HG02970 (cell line): ENCODE measurements around the gene IGF1R.

Experiments used
- ATAC-seq: cut with Tn5 transposase; IDR thresholded peaks from one replicate; pipeline ENCODE4 v1.9.1; 2021; ENCODE audit warnings: mild to moderate bottlenecking, moderate library complexity, moderate number of reproducible peaks; ENCODE audit not compliant: unreplicated experiment, low FRiP score

IGF1R gene

DNA sequence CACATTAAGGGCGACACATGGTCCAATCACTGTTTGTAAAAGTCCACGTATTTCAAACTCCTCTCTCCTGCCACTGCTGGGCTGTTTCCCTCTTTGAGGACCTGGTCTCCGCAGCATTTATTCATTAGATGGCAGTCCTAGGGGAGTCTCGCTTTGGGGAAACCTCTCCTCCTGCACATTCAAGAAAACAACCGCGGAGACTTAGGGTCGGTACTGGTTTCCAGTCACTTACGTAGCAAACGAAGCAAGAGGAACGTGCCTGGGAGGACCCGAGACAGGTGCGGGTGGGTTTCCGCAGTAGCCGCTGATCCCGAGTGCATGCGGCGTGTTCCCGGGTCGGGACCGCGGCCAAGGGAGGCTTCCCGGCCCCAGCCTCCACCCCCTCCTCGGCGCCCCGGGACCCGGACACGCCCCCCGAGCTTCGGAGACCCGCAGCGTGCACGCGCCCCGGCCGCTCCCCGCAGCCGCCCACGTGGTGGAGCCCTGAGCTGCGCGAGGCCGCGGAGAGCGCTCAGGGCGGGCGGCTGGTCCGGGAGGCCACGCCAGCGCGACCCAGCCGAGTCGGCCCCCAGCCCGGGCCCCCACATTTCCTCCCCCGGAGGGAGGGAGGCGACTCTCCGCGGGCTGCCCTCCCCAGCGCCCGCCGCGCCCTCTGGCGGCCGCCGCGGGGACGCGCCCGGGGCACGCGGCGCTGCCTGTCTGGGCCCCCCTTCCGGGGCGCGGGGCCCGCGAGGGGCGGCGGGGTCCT is 1.1 kb upstream of the IGF1R start:
- no peak for ATAC-seq

DNA sequence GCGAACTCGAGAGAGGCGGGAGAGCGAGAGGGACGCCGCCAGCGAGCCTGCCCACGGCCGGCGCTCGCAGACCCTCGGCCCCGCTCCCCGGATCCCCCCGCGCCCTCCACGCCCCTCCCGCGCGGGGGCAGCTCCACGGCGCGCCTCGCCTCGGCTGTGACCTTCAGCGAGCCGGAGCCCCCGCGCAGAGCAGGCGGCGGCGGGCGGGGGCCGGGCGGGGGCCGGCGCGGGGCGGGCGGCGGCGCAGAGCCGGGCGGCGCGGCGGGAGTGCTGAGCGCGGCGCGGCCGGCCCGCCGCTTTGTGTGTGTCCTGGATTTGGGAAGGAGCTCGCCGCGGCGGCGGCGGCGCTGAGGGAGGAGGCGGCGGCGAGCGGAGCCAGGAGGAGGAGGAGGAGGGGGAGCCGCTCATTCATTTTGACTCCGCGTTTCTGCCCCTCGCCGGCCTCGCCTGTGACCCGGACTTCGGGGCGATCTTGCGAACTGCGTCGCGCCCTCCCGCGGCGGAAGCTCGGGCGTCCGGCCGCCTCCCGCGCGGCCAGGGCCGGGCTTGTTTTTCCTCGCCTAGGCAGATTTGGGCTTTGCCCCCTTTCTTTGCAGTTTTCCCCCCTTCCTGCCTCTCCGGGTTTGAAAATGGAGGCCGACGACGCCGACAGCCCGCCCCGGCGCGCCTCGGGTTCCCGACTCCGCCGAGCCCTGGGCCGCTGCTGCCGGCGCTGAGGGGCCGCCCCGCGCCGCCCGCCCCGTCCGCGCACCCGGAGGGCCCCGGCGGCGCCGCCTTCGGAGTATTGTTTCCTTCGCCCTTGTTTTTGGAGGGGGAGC is 524 bp downstream of the IGF1R start:
- peak; percentile 20 for ATAC-seq

DNA sequence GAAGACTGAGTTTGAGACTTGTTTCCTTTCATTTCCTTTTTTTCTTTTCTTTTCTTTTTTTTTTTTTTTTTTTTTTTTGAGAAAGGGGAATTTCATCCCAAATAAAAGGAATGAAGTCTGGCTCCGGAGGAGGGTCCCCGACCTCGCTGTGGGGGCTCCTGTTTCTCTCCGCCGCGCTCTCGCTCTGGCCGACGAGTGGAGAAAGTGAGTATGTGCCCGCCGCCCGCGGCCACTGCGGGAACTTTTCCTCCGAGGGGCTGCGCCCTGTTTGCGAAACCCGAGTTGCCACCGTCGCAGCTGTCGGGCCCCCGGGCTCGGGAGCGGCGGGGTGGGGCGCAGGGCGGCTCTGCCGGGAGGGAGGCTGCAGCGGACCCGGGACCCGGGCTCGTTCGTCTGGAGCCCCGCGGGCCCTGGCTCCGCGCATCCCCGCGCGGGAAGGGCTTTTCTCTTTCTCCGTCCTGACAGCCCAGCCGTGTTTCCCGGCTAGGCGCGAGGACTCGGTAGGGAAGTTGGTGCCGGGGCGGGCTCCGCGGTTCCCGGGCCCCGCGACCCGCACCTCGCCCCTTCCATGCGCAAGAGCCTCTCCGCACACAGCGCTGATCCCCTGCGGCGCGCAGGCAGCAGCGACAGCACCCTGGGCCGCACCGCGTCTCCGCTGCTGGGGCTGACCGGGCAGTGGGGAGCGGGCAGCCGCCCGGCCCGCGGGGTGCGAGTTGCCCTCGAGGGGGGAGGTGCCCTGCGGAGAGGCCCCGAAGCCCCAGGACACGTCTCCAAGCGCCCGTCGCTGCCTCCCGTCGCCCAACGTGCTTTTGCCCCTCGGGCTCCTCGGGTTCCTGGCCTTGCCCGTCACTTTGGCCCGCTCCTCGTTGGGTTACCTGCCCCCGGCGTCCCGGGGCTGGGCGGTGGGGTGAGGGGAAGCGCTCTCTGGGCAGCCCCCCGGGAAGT is 1.4 kb downstream of the IGF1R start:
- ATAC-seq, result no peak

DNA sequence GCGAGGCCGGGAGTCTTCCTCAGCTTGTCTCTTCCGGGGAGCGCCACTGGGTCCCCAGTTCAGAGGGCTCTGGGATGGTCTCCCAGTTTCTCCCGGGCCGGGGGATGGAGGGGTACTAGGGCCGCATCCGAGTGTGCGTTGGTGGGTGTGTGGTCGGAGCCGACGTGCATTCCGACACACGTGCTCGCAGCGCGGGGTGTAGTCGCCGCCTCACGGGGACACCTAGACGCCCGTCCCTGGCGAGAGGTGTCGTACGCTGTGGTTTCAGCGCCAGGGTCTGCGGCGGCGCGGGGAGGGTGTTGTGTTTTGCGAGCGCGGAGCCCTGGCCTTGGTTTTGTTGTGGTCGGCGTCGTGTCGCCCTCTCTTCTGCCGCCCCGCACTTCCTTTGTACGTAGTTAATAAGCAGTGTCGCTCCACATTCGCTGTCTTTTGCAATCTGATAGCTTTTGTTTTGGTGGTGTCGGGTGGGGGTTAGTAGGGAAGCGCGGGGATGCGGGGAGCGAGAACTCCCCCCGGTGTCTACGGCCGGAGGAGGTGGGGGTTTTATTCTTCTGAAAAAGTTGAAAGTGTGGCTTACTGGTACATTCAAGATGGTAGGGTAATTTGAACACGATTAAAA is 2.2 kb downstream of the IGF1R start:
- ATAC-seq, result no peak

DNA sequence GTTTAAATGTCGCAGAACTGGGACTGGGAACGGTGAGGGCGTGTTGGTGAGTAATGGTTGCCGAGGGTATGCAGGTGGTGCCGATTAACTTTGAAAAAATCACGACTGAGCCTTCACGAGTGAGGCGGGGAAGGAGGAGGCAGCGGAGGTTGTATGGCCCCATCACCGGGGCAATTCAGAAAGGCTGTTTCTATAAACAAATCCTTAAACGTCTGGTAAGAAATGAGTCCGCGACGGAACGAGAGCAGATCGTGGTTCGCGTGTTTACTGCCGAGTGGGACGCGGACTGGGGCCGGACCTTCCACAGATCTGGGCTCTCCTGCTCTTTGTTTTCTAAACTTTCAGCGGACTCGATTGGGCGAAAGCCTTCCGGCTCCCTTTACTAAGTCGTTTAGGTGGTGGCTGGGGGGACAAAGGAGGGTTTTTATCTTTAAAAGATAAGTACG is 2.7 kb downstream of the IGF1R start:
- ATAC-seq, result no peak

DNA sequence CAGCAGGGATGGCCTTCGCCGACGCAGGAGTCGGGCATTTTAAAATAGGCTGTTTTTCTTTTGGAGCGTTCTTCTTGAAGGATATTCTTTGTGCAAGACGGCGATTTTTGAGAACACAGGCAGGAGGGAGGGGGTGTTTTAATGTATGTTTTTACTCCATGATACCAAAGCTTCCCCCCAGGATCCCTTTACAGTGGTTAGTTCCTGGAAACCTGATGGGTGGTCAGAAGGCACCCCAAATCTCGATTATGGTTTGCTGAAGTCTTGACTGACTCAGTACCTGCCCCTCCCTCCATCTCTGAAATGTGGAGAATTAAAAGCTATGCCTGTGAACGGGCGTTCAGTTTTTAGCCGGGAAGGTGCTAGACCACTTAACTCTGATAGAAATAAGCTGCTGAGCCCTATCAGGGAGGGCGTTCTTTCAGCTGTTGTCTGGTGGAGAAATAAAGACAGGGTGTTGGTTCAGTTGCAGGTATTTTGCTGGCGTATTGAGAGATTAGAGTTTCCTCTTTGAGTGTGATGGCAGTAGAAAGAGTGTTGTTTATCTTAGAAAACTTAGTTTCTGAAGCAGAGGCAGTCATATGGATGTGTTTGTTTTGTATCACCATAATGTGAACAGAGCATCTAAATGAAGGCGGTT is 3.4 kb downstream of the IGF1R start:
- no peak for ATAC-seq

DNA sequence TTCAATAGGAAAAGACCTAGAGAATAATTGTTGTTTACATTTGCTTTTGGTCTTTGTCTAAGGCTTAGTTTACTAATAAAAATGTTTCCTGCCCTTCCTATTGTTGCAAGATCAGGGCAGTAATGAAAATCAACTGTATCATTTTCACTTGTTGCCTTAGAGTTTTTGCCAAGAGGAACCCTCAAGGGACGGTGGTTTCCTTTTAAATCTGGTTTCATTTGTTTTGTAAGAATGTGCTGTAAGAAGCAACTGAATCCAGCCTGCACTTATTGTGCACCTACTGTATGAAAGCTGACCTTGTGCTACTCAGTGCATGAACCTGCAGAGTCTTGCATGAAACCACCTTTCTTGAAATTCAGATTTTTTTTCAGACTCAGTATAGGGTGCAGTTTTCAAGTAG is 5.3 kb downstream of the IGF1R start:
- ATAC-seq, result no peak

DNA sequence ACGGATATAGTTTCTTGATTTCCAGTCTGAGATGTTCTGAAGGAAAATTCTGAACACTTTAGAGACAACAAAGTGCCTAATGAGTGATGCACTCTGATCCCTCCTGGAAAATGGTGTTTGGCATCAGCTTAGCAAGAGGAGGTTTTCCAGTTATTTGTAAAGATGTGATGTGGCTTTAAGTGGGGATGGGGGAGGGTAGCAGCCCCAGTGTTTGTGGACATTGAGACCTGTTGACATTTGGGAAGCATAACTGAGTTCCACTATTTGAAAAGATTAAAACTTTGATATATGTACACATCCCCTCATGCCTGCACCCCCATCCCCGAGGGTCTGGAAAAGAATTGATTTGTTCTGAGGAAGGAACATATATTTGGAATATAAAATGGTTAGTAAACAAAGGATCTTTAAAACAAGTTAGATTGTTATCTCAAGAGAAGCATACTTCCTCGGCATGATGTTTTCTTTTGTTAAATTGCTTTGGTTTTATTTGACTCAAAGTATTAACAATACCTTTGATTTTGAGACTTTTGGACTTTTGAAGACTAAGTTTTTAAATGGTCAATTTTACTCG is 6.5 kb downstream of the IGF1R start:
- ATAC-seq, result no peak

DNA sequence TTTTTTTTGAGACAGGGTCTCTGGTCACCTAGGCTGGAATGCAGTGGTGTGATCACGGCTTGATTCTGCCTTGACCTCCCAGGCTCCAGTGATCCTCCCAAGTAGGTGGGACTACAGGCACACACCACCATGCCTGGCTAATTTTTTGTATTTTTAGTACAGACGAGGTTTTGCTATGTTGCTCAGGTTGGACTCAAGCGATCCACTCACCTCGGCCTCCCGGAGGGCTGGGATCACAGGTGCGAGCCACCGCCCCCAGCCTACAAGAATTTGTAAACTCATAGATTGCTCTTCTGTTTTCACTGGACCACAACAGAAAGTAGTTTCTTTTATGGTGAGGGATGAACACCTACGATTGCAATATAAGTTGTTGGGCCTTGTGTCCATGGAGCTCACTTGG is 7.4 kb downstream of the IGF1R start:
- ATAC-seq, result no peak

DNA sequence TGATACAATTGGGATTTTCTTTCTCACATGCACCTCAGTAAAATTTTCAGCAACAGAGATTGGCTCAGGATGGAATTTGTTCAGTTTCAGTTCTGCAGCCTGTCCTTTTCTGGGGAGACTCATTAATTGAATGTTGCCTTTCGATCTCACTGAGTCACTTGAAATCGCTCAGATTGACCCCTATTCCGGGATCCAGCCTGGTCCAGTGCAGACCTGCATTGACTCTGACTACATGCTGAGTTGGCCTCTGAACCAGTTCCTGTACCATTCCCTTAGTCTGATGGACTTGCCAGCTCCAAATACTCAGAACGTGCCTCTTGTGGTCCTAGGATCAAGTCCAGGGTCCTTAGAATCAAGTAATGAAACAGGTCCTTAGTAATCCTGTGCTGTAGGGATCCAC is 9.4 kb downstream of the IGF1R start:
- no peak for ATAC-seq

DNA sequence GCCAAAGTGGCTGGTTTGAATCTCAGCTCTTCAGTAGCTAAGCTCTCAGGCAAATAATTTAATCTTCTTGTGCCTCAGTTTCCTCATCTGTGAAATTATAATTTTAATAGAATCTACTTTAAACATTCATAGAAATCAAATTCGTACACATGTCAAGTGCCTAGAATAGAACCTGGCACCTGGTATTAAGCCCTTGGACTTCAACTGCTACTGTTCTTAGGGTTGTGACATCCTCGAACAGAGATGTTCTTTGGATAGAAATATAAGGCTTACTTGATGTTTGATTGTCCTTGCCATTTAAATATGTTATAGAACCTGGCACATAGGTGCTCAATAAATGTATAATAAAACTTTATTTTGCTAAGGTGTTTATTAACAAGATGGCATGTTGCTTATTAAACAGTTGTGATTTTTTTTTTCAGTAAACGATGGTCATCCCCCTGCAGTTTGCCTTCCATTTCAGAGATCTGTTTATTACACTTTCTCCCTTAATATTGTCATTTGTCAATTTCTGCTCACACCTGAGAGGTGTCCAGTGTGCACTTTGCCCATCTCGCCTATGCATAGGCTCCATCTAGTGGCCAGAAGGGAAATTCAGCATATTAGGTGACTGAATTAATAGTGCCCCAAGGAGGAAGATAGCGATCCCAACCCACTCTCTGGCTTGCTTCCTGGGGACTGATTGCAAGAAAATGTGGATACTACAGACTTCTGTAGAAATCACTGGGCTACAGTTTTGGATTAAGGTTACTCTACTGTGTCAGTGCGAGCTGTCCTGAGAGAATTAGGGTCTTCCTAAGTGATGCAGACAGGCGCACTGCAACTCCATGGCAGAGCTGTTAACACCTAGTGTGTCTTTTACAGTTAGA is 10.7 kb downstream of the IGF1R start:
- ATAC-seq, result peak; percentile 65

DNA sequence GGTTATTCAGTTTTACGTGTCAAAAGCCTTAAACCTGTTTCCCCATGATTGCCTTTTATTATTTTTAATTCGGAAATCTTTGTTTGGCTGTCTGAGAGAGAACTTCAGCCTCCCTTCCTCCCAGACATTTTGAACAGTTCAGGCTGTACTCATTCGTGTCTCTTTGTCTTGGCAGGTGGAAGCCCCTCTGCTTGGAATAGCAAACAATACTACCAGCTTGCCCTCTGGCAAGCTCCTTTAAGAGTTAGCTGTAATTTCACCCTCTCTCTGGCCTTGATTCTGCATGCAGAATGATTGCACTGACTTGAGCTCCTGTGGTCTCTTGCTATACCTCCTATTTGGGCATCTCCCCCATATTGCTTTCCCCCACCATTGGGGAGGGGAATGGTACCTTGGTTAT is 11.7 kb downstream of the IGF1R start:
- no peak for ATAC-seq

DNA sequence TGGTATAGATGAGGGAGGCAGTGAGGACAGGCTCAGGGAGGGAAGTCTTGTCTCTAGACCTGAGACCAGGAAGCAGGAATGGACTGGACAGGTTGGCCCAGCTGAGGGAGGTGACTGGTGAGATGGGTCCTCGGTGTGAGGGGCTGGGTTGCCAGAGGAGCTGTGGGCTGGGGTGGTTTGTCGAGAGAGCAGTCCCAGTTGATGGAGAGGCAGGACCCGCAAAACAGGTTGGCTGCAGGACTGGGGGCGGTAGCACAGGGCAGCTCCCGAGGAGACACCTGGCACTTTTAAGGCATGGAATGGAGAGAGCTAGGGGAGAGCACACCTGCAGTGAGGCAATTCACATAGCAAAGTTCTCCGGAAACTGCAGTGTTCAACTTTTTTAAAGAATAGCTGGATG is 14.7 kb downstream of the IGF1R start:
- no peak for ATAC-seq

DNA sequence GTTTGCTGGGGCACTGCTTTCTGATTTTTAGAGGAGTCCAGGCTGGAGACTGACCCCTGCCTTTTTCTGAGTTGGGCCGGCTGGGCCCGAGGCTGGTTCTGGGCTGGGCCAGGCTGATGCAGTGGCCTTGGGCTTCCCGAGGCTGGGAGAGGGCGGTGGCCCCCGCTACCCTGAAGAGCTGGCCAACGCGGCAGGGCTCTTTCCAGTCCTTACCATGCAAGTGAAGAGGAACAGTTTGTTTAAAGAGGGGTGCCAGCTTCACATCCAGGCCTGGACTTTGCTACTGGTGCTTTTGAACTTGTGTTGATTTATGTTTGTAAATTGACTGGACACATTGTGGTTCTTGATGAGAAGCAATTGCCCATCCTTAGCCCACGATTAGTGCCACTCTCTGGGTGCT is 15.3 kb downstream of the IGF1R start:
- ATAC-seq, result no peak

DNA sequence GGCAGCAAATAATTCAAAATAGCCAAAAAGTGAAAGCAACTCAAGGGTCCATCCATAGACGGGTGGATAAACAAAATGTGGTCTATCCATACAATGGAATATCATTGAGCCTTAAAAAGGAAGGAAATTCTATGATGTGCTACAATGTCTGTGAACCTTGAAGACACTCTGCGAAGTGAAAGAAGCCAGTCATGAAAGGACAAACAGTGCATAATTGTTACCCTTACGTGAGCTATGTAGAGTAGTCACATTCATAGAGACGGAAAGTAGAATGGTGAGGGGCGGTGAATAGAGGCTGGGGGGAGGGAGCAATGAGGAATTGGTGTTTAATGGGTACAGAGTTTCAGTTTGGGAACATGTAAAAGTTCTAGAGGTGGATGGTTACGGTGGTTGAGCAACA is 18.1 kb downstream of the IGF1R start:
- no peak for ATAC-seq

DNA sequence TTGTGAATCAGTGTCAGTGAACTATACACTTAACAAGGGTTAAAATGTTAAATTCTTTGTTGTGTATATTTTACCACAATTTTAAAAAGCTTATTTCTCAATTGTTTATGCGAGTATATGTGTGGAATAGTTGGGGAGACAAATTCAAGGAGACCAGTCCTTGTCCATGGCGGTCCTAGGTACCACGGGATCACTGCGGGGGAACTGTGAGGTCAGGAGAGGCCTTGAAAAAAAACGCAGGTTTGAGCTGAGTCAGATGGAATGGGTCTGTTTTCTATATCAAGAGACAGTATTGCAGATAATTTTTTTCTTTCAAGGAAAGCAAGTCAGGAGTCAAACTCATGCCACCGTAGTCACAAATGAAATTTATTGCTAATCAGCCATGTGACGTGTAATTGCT is 18.5 kb downstream of the IGF1R start:
- no peak for ATAC-seq

DNA sequence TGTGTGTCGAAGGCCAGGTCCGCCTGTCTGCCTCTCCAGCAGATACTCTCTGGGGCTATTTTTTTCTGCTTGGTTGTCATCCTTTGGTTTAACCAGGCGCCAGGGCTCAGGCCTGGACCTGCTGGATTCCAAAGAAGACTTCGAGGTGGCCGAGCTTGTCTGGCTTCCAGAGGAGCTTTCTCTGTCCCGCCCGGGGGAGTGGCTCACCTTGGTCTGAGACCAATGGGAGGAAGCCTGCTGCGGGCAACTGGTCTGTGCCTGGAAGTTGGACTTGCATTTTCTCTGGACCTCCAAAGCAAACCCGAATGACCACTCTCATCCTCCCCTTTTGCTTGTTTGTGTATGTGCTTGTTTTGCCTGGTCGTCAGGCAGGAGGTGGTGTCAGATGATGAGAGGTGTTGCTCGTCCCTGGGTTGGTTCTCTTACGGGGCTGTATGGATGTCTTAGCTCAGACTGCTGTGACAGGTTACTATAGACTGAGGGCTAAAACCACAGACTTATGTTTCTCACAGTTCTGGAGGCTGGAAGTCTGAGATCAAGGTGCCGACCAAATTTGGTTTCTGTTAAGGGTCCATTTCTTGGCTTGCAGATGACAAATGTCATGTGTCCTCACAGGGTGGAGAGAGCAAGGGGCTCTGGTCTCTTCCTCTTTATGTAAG is 19.3 kb downstream of the IGF1R start:
- ATAC-seq, result no peak
